Prostate gland (tissue), 2 donors: ENCODE data around the gene EQTN.

Source experiments
- CTCF ChIP-seq, 4 experiments: fragments of 200-600 bp in 2 of 4; fragments of 450-650 bp in 2 of 4; sonication (generic) in 2 of 4; IDR thresholded peaks; 1 replicate in 3 of 4; 2 replicates in 1 of 4; pipeline ENCODE4 v1.5.1; 2016 to 2019; ENCODE audit warnings: antibody characterized with exemption in 4 of 4, mild to moderate bottlenecking in 2 of 4, moderate library complexity in 2 of 4
- POLR2A ChIP-seq: fragments of 450-650 bp; IDR thresholded peaks from one replicate; pipeline ENCODE4 v1.6.1; 2016; ENCODE audit warnings: antibody characterized with exemption, mild to moderate bottlenecking
- POLR2AphosphoS5 ChIP-seq: sonication (generic); formaldehyde crosslinking; IDR thresholded peaks from one replicate; pipeline ENCODE4 v1.6.1; 2017; ENCODE audit warnings: antibody characterized with exemption

GRCh38 chr9:27280860-27281259 is 16.1 kb downstream of the EQTN start:
- no peak for TF ChIP-seq POLR2A
- TF ChIP-seq CTCF (IDR thresholded peaks at IDR 0.05), result no peak
- TF ChIP-seq POLR2AphosphoS5, result no peak
